GM19193 (cell line): ENCODE data around the gene SLC35F5.

ENCODE experiments used
- POLR2A ChIP-seq: IDR thresholded peaks from 4 replicates; pipeline ENCODE4 v1.6.1; 2011; ENCODE audit not compliant: insufficient read depth, insufficient read length; ENCODE audit errors: extremely low read depth

SLC35F5 gene

GRCh38 chr2:113756355-113757137, at the start of gene SLC35F5:
Gene SLC35F5, minus strand, starts transcription at chr2:113756642. Its CDS starts 233 bp downstream, at chr2:113756409.
- peak; percentile 80 for TF ChIP-seq POLR2A

GRCh38 chr2:113799375-113799774, 42.9 kb upstream of the SLC35F5 start:
- TF ChIP-seq POLR2A = no peak

GRCh38 chr2:113797237-113797636, 40.8 kb upstream of the SLC35F5 start:
- TF ChIP-seq POLR2A = no peak

- no peak for TF ChIP-seq POLR2A
Measured at GRCh38 chr2:113796592-113797175, 40.2 kb upstream of the SLC35F5 start.

GRCh38 chr2:113795405-113795920, 39.0 kb upstream of the SLC35F5 start:
- no peak for TF ChIP-seq POLR2A

- TF ChIP-seq POLR2A = no peak
Measured at GRCh38 chr2:113791697-113792590, 35.5 kb upstream of the SLC35F5 start.

- no peak for TF ChIP-seq POLR2A
Measured at GRCh38 chr2:113784823-113785744, 28.6 kb upstream of the SLC35F5 start.

GRCh38 chr2:113780472-113780871, 24.0 kb upstream of the SLC35F5 start:
- no peak for TF ChIP-seq POLR2A

- no peak for TF ChIP-seq POLR2A
Measured at GRCh38 chr2:113777371-113777770, 20.9 kb upstream of the SLC35F5 start.

- no peak for TF ChIP-seq POLR2A
Measured at GRCh38 chr2:113776949-113777348, 20.5 kb upstream of the SLC35F5 start.

GRCh38 chr2:113770929-113771328, 14.5 kb upstream of the SLC35F5 start:
- TF ChIP-seq POLR2A = no peak

- TF ChIP-seq POLR2A = no peak
Measured at GRCh38 chr2:113769555-113769954, 13.1 kb upstream of the SLC35F5 start.

GRCh38 chr2:113768770-113769169, 12.3 kb upstream of the SLC35F5 start:
- no peak for TF ChIP-seq POLR2A

- TF ChIP-seq POLR2A = no peak
Measured at GRCh38 chr2:113767811-113768460, 11.5 kb upstream of the SLC35F5 start.

- no peak for TF ChIP-seq POLR2A
Measured at GRCh38 chr2:113765276-113765675, 8.8 kb upstream of the SLC35F5 start.
